ENCODE data around the gene KCNJ10. TPM values are rescaled to one million over a fixed set of nuclear protein-coding genes. Genes with fewer than 3 reads are reported as not detected.

The KCNJ10 gene
- total and polyA plus RNA-seq, 2 experiments from 2014 or later: not detected

GRCh38 chr1:160061369-160062229 is 8.4 kb downstream of the KCNJ10 start:
- Histone ChIP-seq H3K27me3 (peaks cover 5% of the 10 kb centered on the region), H4K20me1 (ENCODE audit: insufficient read depth, poor library complexity, severe bottlenecking) (no peaks in the 10 kb centered on the region), H3K4me2 (no peak overlapping the region), H3K27ac (no peak overlapping the region), H3K9me3 (ENCODE audit: low read depth) (no peaks in the 10 kb centered on the region), H3K79me2 (no peaks in the 10 kb centered on the region), H3K36me3 (replicated peaks; ENCODE audit: insufficient read depth, low read depth) (no peaks in the 10 kb centered on the region), H3K9me2 (replicated peaks; ENCODE audit: insufficient read depth) (no peaks in the 10 kb centered on the region), H3K4me3 (no peak overlapping the region), H2AFZ (no peak overlapping the region), H3K4me1 (ENCODE audit: insufficient read depth) (no peaks in the 10 kb centered on the region)
- 73% methylated on average over 9 of the region's 15 CpGs for WGBS (ENCODE audit: low lambda C conversion rate, missing lambda C conversion rate)
- no peak for TF ChIP-seq EZH2phosphoT487 (IDR thresholded peaks at IDR 0.05; ENCODE audit: low read depth, severe bottlenecking, unreplicated experiment)
- no peak for TF ChIP-seq CTCF (IDR thresholded peaks at IDR 0.05; ENCODE audit: poor library complexity)
- no peak for TF ChIP-seq EZH2 (IDR thresholded peaks at IDR 0.05; ENCODE audit: borderline replicate concordance)
- no peak for DNase-seq (ENCODE audit: low spot score)

- 50% methylated on average over 2 of the region's 2 CpGs for WGBS (ENCODE audit: low lambda C conversion rate, missing lambda C conversion rate)
- TF ChIP-seq EZH2phosphoT487 (IDR thresholded peaks at IDR 0.05; ENCODE audit: low read depth, severe bottlenecking, unreplicated experiment) (no peak), CTCF (IDR thresholded peaks at IDR 0.05; ENCODE audit: poor library complexity) (no peak), EZH2 (IDR thresholded peaks at IDR 0.05; ENCODE audit: borderline replicate concordance) (no peak)
- no peak overlapping the region for H3K4me2 ChIP-seq
- no peaks in the 10 kb centered on the region for H4K20me1 ChIP-seq (ENCODE audit: insufficient read depth, poor library complexity, severe bottlenecking)
- no peaks in the 10 kb centered on the region for H3K9me3 ChIP-seq (ENCODE audit: low read depth)
- H3K36me3 ChIP-seq (replicated peaks; ENCODE audit: insufficient read depth, low read depth): no peaks in the 10 kb centered on the region
- H3K27ac ChIP-seq: no peak overlapping the region
- no peak overlapping the region for H3K4me3 ChIP-seq
- no peak overlapping the region for H2AFZ ChIP-seq
- no peak for DNase-seq (ENCODE audit: low spot score)
- H3K9me2 ChIP-seq (replicated peaks; ENCODE audit: insufficient read depth): no peaks in the 10 kb centered on the region
- H3K27me3 ChIP-seq: peaks cover 19% of the 10 kb centered on the region
- H3K4me1 ChIP-seq (ENCODE audit: insufficient read depth): no peaks in the 10 kb centered on the region
- H3K79me2 ChIP-seq: no peaks in the 10 kb centered on the region
Observed at GRCh38 chr1:160058087-160058486, 11.9 kb downstream of the KCNJ10 start.

GRCh38 chr1:160056648-160057169 is 13.3 kb downstream of the KCNJ10 start:
- Histone ChIP-seq H3K9me3 (ENCODE audit: low read depth) (no peaks in the 10 kb centered on the region), H3K36me3 (replicated peaks; ENCODE audit: insufficient read depth, low read depth) (no peaks in the 10 kb centered on the region), H3K79me2 (no peaks in the 10 kb centered on the region), H3K27me3 (peaks cover 31% of the 10 kb centered on the region), H3K27ac (no peak overlapping the region), H3K4me1 (ENCODE audit: insufficient read depth) (no peaks in the 10 kb centered on the region), H3K4me3 (no peak overlapping the region), H3K4me2 (no peak overlapping the region), H4K20me1 (ENCODE audit: insufficient read depth, poor library complexity, severe bottlenecking) (no peaks in the 10 kb centered on the region), H2AFZ (no peak overlapping the region), H3K9me2 (replicated peaks; ENCODE audit: insufficient read depth) (no peaks in the 10 kb centered on the region)
- no peak for DNase-seq (ENCODE audit: low spot score)
- WGBS (ENCODE audit: low lambda C conversion rate, missing lambda C conversion rate): 30% methylated on average over 1 of the region's 1 CpG
- TF ChIP-seq EZH2 (IDR thresholded peaks at IDR 0.05; ENCODE audit: borderline replicate concordance) (no peak), EZH2phosphoT487 (IDR thresholded peaks at IDR 0.05; ENCODE audit: low read depth, severe bottlenecking, unreplicated experiment) (no peak), CTCF (IDR thresholded peaks at IDR 0.05; ENCODE audit: poor library complexity) (no peak)
